BJ (cell line): Measurements from ENCODE around the gene BAD. TPM values are rescaled to one million over a fixed set of nuclear protein-coding genes. Genes with fewer than 3 reads are reported as not detected.

ENCODE experiments used
- CTCF ChIA-PET: fragments of 350-600 bp; formaldehyde crosslinking; extraction: SDS; loops from one replicate; lab custom pipeline; 2021; ENCODE audit warnings: antibody characterized with exemption, inconsistent platforms; lab: Yijun Ruan, JAX
- POLR2A ChIA-PET: fragments of 300-600 bp; sonication (Branson Sonifier 250); formaldehyde crosslinking; extraction: SDS; loops from one replicate; lab custom pipeline; 2021; ENCODE audit warnings: antibody characterized with exemption; lab: Charles Lee
- DNase-seq: peaks from one replicate; pipeline ENCODE4 v3.0.0-alpha.2; 2011; ENCODE audit warnings: low read depth
- H3K27me3 ChIP-seq: 2 replicates; pipeline ENCODE4 v1.6.0; 2011; ENCODE audit warnings: low read length; ENCODE audit not compliant: control insufficient read depth, insufficient read depth
- H3K36me3 ChIP-seq: 2 replicates; pipeline ENCODE4 v1.5.1; 2011; ENCODE audit warnings: low read length; ENCODE audit not compliant: control insufficient read depth, insufficient read depth
- H3K4me3 ChIP-seq: 2 replicates; pipeline ENCODE4 v1.5.1; 2011; ENCODE audit warnings: low read depth, mild to moderate bottlenecking, control low read depth, low read length
- polyA plus RNA-seq: library from polyadenylated mRNA; depleted of rRNA; stranded (reverse); fragments of >200 nt; gene quantifications from 2 replicates; pipeline ENCODE4 v1.2.3, GENCODE V29; 2011
- TF ChIP-seq, protein P1 (sequence below): IDR thresholded peaks from 2 replicates; pipeline ENCODE4 v1.5.1; 2011; ENCODE audit warnings: low read depth, mild to moderate bottlenecking, control low read depth, inconsistent platforms, low read length, moderate library complexity; ENCODE audit not compliant: insufficient read depth

The BAD gene
- polyA plus RNA-seq, 1 experiment = 85.3 TPM

DNA sequence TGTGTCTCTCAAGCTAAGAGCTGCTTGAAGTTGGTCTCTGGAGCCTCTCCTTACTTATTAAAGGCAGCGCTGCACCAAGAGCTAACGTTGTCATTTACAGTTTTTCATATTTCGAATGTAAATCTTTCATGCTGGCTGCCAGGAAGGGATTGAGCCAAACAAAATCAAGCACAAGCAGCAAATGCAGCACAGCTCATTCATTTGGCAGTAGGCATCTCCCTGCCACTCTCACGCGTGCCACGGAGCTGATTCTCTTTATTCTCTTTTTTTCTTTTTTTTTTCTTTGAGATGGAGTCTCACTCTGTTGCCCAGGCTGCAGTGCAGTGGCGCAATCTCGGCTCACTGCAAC lies 51.5 kb downstream of the BAD start:
- ChIA-PET CTCF (interaction anchor here (0.9 to 3.0 kb wide), 2 partner anchors 11 to 18 kb away, joined by 3 to 15 read pairs; partner anchors contain the start of gene PLCB3), POLR2A (no interaction called here)
- TF ChIP-seq, protein P1, sequence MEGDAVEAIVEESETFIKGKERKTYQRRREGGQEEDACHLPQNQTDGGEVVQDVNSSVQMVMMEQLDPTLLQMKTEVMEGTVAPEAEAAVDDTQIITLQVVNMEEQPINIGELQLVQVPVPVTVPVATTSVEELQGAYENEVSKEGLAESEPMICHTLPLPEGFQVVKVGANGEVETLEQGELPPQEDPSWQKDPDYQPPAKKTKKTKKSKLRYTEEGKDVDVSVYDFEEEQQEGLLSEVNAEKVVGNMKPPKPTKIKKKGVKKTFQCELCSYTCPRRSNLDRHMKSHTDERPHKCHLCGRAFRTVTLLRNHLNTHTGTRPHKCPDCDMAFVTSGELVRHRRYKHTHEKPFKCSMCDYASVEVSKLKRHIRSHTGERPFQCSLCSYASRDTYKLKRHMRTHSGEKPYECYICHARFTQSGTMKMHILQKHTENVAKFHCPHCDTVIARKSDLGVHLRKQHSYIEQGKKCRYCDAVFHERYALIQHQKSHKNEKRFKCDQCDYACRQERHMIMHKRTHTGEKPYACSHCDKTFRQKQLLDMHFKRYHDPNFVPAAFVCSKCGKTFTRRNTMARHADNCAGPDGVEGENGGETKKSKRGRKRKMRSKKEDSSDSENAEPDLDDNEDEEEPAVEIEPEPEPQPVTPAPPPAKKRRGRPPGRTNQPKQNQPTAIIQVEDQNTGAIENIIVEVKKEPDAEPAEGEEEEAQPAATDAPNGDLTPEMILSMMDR = no peak
- no peak for DNase-seq
- no peaks in the 10 kb centered on the region for H3K27me3 ChIP-seq
- no peaks in the 10 kb centered on the region; the same call in 1 of the 2 replicates for H3K36me3 ChIP-seq
- H3K4me3 ChIP-seq = no peak overlapping the region

DNA sequence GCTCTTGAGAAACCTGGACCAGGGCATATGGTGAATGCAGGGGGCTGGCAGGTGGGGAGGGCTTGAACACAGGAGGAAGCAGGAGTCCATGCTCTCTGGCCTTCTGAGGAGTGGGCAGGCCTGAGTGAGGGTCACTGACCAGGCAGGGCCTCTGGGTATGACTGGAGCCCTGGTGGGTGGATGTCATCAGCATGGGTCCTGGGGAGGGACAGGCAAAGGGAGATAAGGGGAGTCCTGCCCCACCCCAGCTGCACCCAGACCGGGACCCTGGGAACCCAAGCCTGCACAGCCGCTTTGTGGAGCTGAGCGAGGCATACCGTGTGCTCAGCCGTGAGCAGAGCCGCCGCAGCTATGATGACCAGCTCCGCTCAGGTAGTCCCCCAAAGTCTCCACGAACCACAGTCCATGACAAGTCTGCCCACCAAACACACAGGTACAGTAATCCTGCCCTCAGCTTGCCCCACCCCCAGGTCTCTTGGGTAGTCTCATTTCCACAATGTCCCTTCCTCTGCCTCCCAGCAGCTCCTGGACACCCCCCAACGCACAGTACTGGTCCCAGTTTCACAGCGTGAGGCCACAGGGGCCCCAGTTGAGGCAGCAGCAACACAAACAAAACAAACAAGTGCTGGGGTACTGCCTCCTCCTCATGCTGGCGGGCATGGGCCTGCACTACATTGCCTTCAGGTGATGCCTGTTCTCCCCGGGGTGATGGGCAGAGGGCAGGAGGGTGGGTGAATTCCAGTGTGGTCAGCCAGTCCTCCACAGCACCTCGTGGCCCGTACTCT lies 52.1 kb downstream of the BAD start:
- ChIA-PET POLR2A (interaction anchor here (0.6 kb wide), 1 partner anchor 9 kb away, joined by 3 read pairs; the partner anchor contains the start of gene FKBP2), CTCF (interaction anchor here (0.9 to 3.0 kb wide), 2 partner anchors 11 to 19 kb away, joined by 3 to 15 read pairs; partner anchors contain the start of gene PLCB3)
- Histone ChIP-seq H3K4me3 (no peak overlapping the region), H3K27me3 (no peaks in the 10 kb centered on the region), H3K36me3 (no peaks in the 10 kb centered on the region; the same call in 1 of the 2 replicates)
- DNase-seq = no peak
- TF ChIP-seq, protein P1 = no peak

- H3K36me3 ChIP-seq = no peaks in the 10 kb centered on the region; the same call in 1 of the 2 replicates
- no peak overlapping the region for H3K4me3 ChIP-seq
- ChIA-PET POLR2A (interaction anchor here (0.6 kb wide), 2 partner anchors 10 to 40 kb away, joined by 3 read pairs; partner anchors contain the start of gene FKBP2), CTCF (interaction anchor here (1.3 to 3.0 kb wide), 3 partner anchors 20 to 24 kb away, joined by 3 to 15 read pairs (median 4); partner anchors contain the start of gene PLCB3)
- TF ChIP-seq, protein P1 = no peak
- no peaks in the 10 kb centered on the region for H3K27me3 ChIP-seq
- DNase-seq = no peak
Measured at GRCh38 chr11:64231546-64231945, 52.9 kb downstream of the BAD start.

DNA sequence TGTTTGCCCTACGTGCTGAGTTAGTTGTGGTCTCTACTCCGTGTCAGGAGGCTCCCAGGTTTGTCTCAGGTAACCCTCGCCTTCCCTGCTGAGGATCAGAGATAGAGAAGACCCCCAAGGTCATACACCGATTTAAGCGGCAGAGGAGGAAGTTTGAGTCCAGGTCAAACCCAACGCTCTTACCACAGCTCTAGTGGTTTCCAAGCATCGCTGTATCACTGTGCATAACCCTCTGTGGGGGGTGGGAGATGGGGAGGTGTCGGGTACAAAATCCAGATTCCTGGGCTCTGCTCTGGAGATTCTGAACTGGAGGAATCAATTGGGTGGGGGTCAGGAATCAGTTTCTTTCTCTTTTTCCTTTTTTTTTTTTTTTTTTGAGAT lies 53.5 kb downstream of the BAD start:
- TF ChIP-seq, protein P1 = no peak
- Histone ChIP-seq H3K4me3 (peak overlapping the region; percentile 78), H3K36me3 (no peaks in the 10 kb centered on the region; the same call in 1 of the 2 replicates), H3K27me3 (no peaks in the 10 kb centered on the region)
- CTCF ChIA-PET = interaction anchor here (1.3 kb wide), 2 partner anchors 21 to 24 kb away, joined by 3 to 4 read pairs; partner anchors contain the start of gene PLCB3
- POLR2A ChIA-PET = no interaction called here
- DNase-seq = no peak
